ENCODE results near the gene TSPAN11.

TSPAN11 gene

GRCh38 chr12:30959110-30959710, 32.7 kb downstream of the TSPAN11 start:
- DNase-seq (ENCODE audit: low read depth in 3 of 3): no peak

- no peak for DNase-seq (ENCODE audit: low read depth in 3 of 3)
Observed at GRCh38 chr12:30959778-30960177, 33.2 kb downstream of the TSPAN11 start.

- no peak for DNase-seq (ENCODE audit: low read depth in 3 of 3)
Observed at GRCh38 chr12:30961030-30961429, 34.5 kb downstream of the TSPAN11 start.

- no peak for DNase-seq (ENCODE audit: low read depth in 3 of 3)
Observed at GRCh38 chr12:30962047-30962446, 35.5 kb downstream of the TSPAN11 start.

GRCh38 chr12:30963709-30964564, 37.4 kb downstream of the TSPAN11 start:
- no peak for DNase-seq (ENCODE audit: low read depth in 3 of 3)

- DNase-seq (ENCODE audit: low read depth in 3 of 3): no peak
Observed at GRCh38 chr12:30964896-30965612, 38.5 kb downstream of the TSPAN11 start.

- no peak for DNase-seq (ENCODE audit: low read depth in 3 of 3)
Observed at GRCh38 chr12:30965613-30965985, 39.1 kb downstream of the TSPAN11 start.

GRCh38 chr12:30967026-30967425, 40.5 kb downstream of the TSPAN11 start:
- DNase-seq (ENCODE audit: low read depth in 3 of 3): no peak

GRCh38 chr12:30968211-30968610, 41.7 kb downstream of the TSPAN11 start:
- DNase-seq (ENCODE audit: low read depth in 3 of 3): no peak

- no peak for DNase-seq (ENCODE audit: low read depth in 3 of 3)
Observed at GRCh38 chr12:30969006-30969405, 42.5 kb downstream of the TSPAN11 start.

- DNase-seq (ENCODE audit: low read depth in 3 of 3): no peak
Observed at GRCh38 chr12:30969606-30970395, 43.3 kb downstream of the TSPAN11 start.

GRCh38 chr12:30970559-30971197, 44.1 kb downstream of the TSPAN11 start:
- DNase-seq (ENCODE audit: low read depth in 3 of 3): no peak

GRCh38 chr12:30972035-30972434, 45.5 kb downstream of the TSPAN11 start:
- no peak for DNase-seq (ENCODE audit: low read depth in 3 of 3)

- DNase-seq (ENCODE audit: low read depth in 3 of 3): no peak
Observed at GRCh38 chr12:30973175-30973574, 46.6 kb downstream of the TSPAN11 start.

GRCh38 chr12:30973830-30974229, 47.3 kb downstream of the TSPAN11 start:
- no peak for DNase-seq (ENCODE audit: low read depth in 3 of 3)

- no peak for DNase-seq (ENCODE audit: low read depth in 3 of 3)
Observed at GRCh38 chr12:30974746-30975500, 48.4 kb downstream of the TSPAN11 start.

- DNase-seq (ENCODE audit: low read depth in 3 of 3): no peak
Observed at GRCh38 chr12:30975581-30975980, 49.0 kb downstream of the TSPAN11 start.

- DNase-seq (ENCODE audit: low read depth in 3 of 3): no peak
Observed at GRCh38 chr12:30976206-30976605, 49.7 kb downstream of the TSPAN11 start.

GRCh38 chr12:30977124-30977523, 50.6 kb downstream of the TSPAN11 start:
- no peak for DNase-seq (ENCODE audit: low read depth in 3 of 3)

GRCh38 chr12:30977537-30978349, 51.2 kb downstream of the TSPAN11 start:
- no peak for DNase-seq (ENCODE audit: low read depth in 3 of 3)
